ENCODE measurements around the gene WDR5. TPM values are rescaled to one million over a fixed set of nuclear protein-coding genes. Genes with fewer than 3 reads are reported as not detected.

Gene WDR5
- polyA plus RNA-seq, 1 experiment, result 23.8 TPM

GRCh38 chr9:134127065-134127580, 8.8 kb upstream of the WDR5 start:
- no peak for DNase-seq (ENCODE audit: low read depth)
- CTCF ChIA-PET, result no interaction called here
- H3K36me3 ChIP-seq (ENCODE audit: control insufficient read depth, insufficient read depth, low read length), result no peaks in the 10 kb centered on the region
- H3K27me3 ChIP-seq (ENCODE audit: control insufficient read depth, insufficient read depth, low read length), result peaks cover 2% of the 10 kb centered on the region; the same call in 1 of the 2 replicates
- no peak overlapping the region for H3K4me3 ChIP-seq (ENCODE audit: low read depth, low read length)
- no peak for TF ChIP-seq CTCF (IDR thresholded peaks at IDR 0.05; ENCODE audit: insufficient read depth, low read depth, low read length)
- POLR2A ChIA-PET, result no interaction called here

DNA sequence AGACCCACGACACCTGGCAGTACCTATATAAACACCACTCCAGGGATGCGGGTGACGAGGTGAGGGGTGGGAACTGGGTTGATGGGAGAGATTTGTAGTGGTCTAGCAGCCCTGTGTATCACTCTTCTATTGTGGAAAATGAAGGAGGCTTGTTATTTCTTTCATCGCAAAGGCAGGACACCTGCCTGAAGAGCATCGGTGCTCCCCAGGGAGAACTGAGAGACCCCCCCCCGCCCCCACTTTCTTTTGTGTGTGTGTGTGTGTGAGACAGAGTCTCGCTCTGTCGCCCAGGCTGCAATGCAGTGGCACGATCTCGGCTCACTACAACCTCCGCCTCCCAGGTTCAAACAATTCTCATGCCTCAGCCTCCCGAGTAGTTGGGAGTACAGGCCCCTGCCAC, 8.3 kb upstream of the WDR5 start:
- TF ChIP-seq CTCF (IDR thresholded peaks at IDR 0.05; ENCODE audit: insufficient read depth, low read depth, low read length), result no peak
- ChIA-PET CTCF (no interaction called here), POLR2A (no interaction called here)
- Histone ChIP-seq H3K4me3 (ENCODE audit: low read depth, low read length) (no peak overlapping the region), H3K27me3 (ENCODE audit: control insufficient read depth, insufficient read depth, low read length) (peaks cover 2% of the 10 kb centered on the region; the same call in 1 of the 2 replicates), H3K36me3 (ENCODE audit: control insufficient read depth, insufficient read depth, low read length) (no peaks in the 10 kb centered on the region)
- DNase-seq (ENCODE audit: low read depth), result no peak

DNA sequence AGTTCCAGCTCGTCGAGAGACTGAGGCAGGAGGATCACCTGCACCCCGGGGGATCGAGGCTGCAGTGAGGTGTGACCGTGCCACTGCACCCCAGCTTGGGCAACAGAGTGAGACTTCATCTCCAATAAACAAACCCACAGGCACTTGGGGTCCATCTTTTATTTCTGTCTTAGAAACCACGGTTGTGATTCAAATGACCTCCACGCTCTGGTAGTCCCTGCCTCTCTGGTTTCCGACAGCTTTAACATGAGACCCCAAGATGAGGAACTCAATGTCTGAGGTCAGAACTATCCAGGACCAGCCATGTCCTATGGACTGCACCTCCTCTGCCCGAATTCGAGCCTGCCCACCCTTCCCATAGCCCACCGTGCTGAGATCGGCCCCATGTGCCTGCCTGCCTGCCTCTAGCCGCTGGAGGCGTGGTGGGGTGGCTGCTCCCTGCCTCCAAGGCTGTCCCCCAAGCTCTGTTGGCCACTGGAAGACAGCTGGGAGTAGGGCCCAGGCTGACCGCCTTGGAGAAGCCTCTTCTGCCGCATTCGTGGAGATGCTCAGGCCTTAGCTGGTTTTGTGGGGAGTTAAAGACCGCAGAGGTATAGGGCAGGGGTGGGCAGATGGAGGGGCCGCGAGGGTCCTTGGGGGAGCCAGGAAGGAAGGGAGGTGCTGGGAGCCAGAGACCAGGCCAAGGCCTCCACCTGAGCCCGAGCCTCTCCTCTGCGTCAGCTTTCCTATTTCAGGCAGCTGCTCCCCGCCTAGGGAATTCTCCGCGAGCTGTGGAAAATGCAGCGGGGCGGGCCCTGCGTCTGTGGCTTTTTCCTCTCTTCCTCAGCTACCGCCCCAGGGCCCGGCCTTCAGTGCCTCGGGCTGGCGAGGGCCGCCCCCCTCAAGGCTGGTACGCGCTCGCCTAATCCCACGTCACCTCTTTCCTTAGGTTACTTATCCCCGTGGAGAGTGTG, 6.9 kb upstream of the WDR5 start:
- no peak for DNase-seq (ENCODE audit: low read depth)
- H3K4me3 ChIP-seq (ENCODE audit: low read depth, low read length), result no peak overlapping the region
- peaks cover 2% of the 10 kb centered on the region; the same call in 1 of the 2 replicates for H3K27me3 ChIP-seq (ENCODE audit: control insufficient read depth, insufficient read depth, low read length)
- CTCF ChIA-PET, result no interaction called here
- POLR2A ChIA-PET, result no interaction called here
- no peaks in the 10 kb centered on the region for H3K36me3 ChIP-seq (ENCODE audit: control insufficient read depth, insufficient read depth, low read length)
- no peak for TF ChIP-seq CTCF (IDR thresholded peaks at IDR 0.05; ENCODE audit: insufficient read depth, low read depth, low read length)

GRCh38 chr9:134130503-134131375, 5.1 kb upstream of the WDR5 start:
- H3K4me3 ChIP-seq (ENCODE audit: low read depth, low read length), result no peak overlapping the region
- POLR2A ChIA-PET, result no interaction called here
- H3K27me3 ChIP-seq (ENCODE audit: control insufficient read depth, insufficient read depth, low read length), result no peaks in the 10 kb centered on the region
- CTCF ChIA-PET, result interaction anchor here (0.5 to 1.6 kb wide), 3 partner anchors 24 to 408 kb away, joined by 3 read pairs; no protein-coding TSS in a partner anchor
- no peaks in the 10 kb centered on the region for H3K36me3 ChIP-seq (ENCODE audit: control insufficient read depth, insufficient read depth, low read length)
- no peak for DNase-seq (ENCODE audit: low read depth)
- TF ChIP-seq CTCF (IDR thresholded peaks at IDR 0.05; ENCODE audit: insufficient read depth, low read depth, low read length), result no peak

All from BJ (cell line).